ENCODE data around the gene GLB1L3. TPM values are rescaled to one million over a fixed set of nuclear protein-coding genes. Genes with fewer than 3 reads are reported as not detected.
"Not testable (repeated sequence)": the region's sequence is repeated elsewhere in the genome, so short reads cannot be mapped to it uniquely, and the experiment has no call there.

GLB1L3 gene
- total RNA-seq, 2 experiments from 2014 or later = 11.8 to 13.2 TPM

GRCh38 chr11:134342572-134343340, 66.6 kb downstream of the GLB1L3 start:
- intact Hi-C loops (cut with micrococcal nuclease) = no loop called here
- Mint-ChIP-seq H3K4me3 (no peak overlapping the region), H3K4me1 (ENCODE audit: low read depth) (no peaks in the 10 kb centered on the region), H3K27ac (no peak overlapping the region), H3K36me3 (ENCODE audit: low read depth) (peaks cover 3% of the 10 kb centered on the region), H3K9me3 (no peaks in the 10 kb centered on the region), H3K27me3 (ENCODE audit: low read depth) (no peaks in the 10 kb centered on the region)
- CTCF ChIA-PET = no interaction called here
- DNase-seq = no peak

GRCh38 chr11:134343646-134344045, 67.5 kb downstream of the GLB1L3 start:
- peaks cover 3% of the 10 kb centered on the region for H3K36me3 Mint-ChIP-seq (ENCODE audit: low read depth)
- H3K4me1 Mint-ChIP-seq (ENCODE audit: low read depth) = no peaks in the 10 kb centered on the region
- intact Hi-C loops (cut with micrococcal nuclease) = loop anchor here (1.0 kb wide), 1 partner anchor 63 kb away; no protein-coding TSS in a partner anchor
- H3K4me3 Mint-ChIP-seq = no peak overlapping the region
- no peak overlapping the region for H3K27ac Mint-ChIP-seq
- no peak for DNase-seq
- H3K27me3 Mint-ChIP-seq (ENCODE audit: low read depth) = no peaks in the 10 kb centered on the region
- H3K9me3 Mint-ChIP-seq = no peaks in the 10 kb centered on the region
- CTCF ChIA-PET = no interaction called here

- H3K27me3 Mint-ChIP-seq (ENCODE audit: low read depth); DNase-seq; H3K4me3 Mint-ChIP-seq; H3K27ac Mint-ChIP-seq; H3K9me3 Mint-ChIP-seq; H3K4me1 Mint-ChIP-seq (ENCODE audit: low read depth); H3K36me3 Mint-ChIP-seq (ENCODE audit: low read depth): not testable (repeated sequence)
- CTCF ChIA-PET = interaction anchor here (0.6 kb wide), 1 partner anchor 485 kb away, joined by 4 read pairs; no protein-coding TSS in a partner anchor
- intact Hi-C loops (cut with micrococcal nuclease) = loop anchor here (1.0 kb wide), 1 partner anchor 64 kb away; no protein-coding TSS in a partner anchor
Measured at GRCh38 chr11:134344497-134345236, 68.5 kb downstream of the GLB1L3 start.

GRCh38 chr11:134345237-134345550, 69.0 kb downstream of the GLB1L3 start:
- no peak for DNase-seq
- CTCF ChIA-PET = interaction anchor here (0.6 kb wide), 1 partner anchor 484 kb away, joined by 4 read pairs; no protein-coding TSS in a partner anchor
- Mint-ChIP-seq H3K4me1 (ENCODE audit: low read depth) (peaks cover 4% of the 10 kb centered on the region), H3K36me3 (ENCODE audit: low read depth) (peaks cover 3% of the 10 kb centered on the region), H3K4me3 (no peak overlapping the region), H3K27ac (no peak overlapping the region), H3K27me3 (ENCODE audit: low read depth) (no peaks in the 10 kb centered on the region), H3K9me3 (no peaks in the 10 kb centered on the region)
- intact Hi-C loops (cut with micrococcal nuclease) = no loop called here

- intact Hi-C loops (cut with micrococcal nuclease) = no loop called here
- H3K4me1 Mint-ChIP-seq (ENCODE audit: low read depth) = peaks cover 4% of the 10 kb centered on the region
- H3K36me3 Mint-ChIP-seq (ENCODE audit: low read depth) = peaks cover 3% of the 10 kb centered on the region
- no peaks in the 10 kb centered on the region for H3K27me3 Mint-ChIP-seq (ENCODE audit: low read depth)
- H3K4me3 Mint-ChIP-seq = no peak overlapping the region
- H3K27ac Mint-ChIP-seq = no peak overlapping the region
- no peak for DNase-seq
- CTCF ChIA-PET = interaction anchor here (0.6 to 1.0 kb wide), 2 partner anchors 14 to 522 kb away, joined by 3 to 4 read pairs; no protein-coding TSS in a partner anchor
- H3K9me3 Mint-ChIP-seq = no peaks in the 10 kb centered on the region
Measured at GRCh38 chr11:134346101-134346975, 70.2 kb downstream of the GLB1L3 start.

- no peak overlapping the region for H3K27ac Mint-ChIP-seq
- no peak overlapping the region for H3K4me3 Mint-ChIP-seq
- DNase-seq = no peak
- no peaks in the 10 kb centered on the region for H3K27me3 Mint-ChIP-seq (ENCODE audit: low read depth)
- intact Hi-C loops (cut with micrococcal nuclease) = no loop called here
- H3K4me1 Mint-ChIP-seq (ENCODE audit: low read depth) = peaks cover 4% of the 10 kb centered on the region
- peaks cover 3% of the 10 kb centered on the region for H3K36me3 Mint-ChIP-seq (ENCODE audit: low read depth)
- H3K9me3 Mint-ChIP-seq = no peaks in the 10 kb centered on the region
- CTCF ChIA-PET = interaction anchor here (1.0 kb wide), 1 partner anchor 13 kb away, joined by 4 read pairs; no protein-coding TSS in a partner anchor
Measured at GRCh38 chr11:134346976-134347350, 70.8 kb downstream of the GLB1L3 start.

- Mint-ChIP-seq H3K9me3 (no peaks in the 10 kb centered on the region), H3K4me1 (ENCODE audit: low read depth) (peaks cover 4% of the 10 kb centered on the region), H3K27me3 (ENCODE audit: low read depth) (no peaks in the 10 kb centered on the region), H3K36me3 (ENCODE audit: low read depth) (peaks cover 3% of the 10 kb centered on the region), H3K4me3 (no peak overlapping the region), H3K27ac (no peak overlapping the region)
- CTCF ChIA-PET = interaction anchor here (1.0 kb wide), 1 partner anchor 13 kb away, joined by 4 read pairs; no protein-coding TSS in a partner anchor
- intact Hi-C loops (cut with micrococcal nuclease) = no loop called here
- no peak for DNase-seq
Measured at GRCh38 chr11:134347441-134347840, 71.3 kb downstream of the GLB1L3 start.

- no peak for DNase-seq
Measured at GRCh38 chr11:134349109-134349801, 73.1 kb downstream of the GLB1L3 start.

GRCh38 chr11:134349802-134350355, 73.7 kb downstream of the GLB1L3 start:
- no peak overlapping the region for H3K27ac Mint-ChIP-seq
- no peaks in the 10 kb centered on the region for H3K9me3 Mint-ChIP-seq
- H3K4me1 Mint-ChIP-seq (ENCODE audit: low read depth) = peaks cover 4% of the 10 kb centered on the region
- H3K36me3 Mint-ChIP-seq (ENCODE audit: low read depth) = peaks cover 7% of the 10 kb centered on the region
- no peak overlapping the region for H3K4me3 Mint-ChIP-seq
- H3K27me3 Mint-ChIP-seq (ENCODE audit: low read depth) = no peaks in the 10 kb centered on the region
- intact Hi-C loops (cut with micrococcal nuclease) = no loop called here
- DNase-seq = no peak
- CTCF ChIA-PET = interaction anchor here (0.7 kb wide), 1 partner anchor 197 kb away, joined by 3 read pairs; no protein-coding TSS in a partner anchor

More at GRCh38 chr11:134349109-134349801, 73.1 kb downstream of the GLB1L3 start:
- Mint-ChIP-seq H3K27me3 (ENCODE audit: low read depth) (no peaks in the 10 kb centered on the region), H3K4me3 (no peak overlapping the region), H3K27ac (no peak overlapping the region), H3K4me1 (ENCODE audit: low read depth) (peaks cover 4% of the 10 kb centered on the region), H3K36me3 (ENCODE audit: low read depth) (peaks cover 7% of the 10 kb centered on the region), H3K9me3 (no peaks in the 10 kb centered on the region)
- CTCF ChIA-PET = interaction anchor here (0.7 kb wide), 1 partner anchor 198 kb away, joined by 3 read pairs; no protein-coding TSS in a partner anchor
- intact Hi-C loops (cut with micrococcal nuclease) = no loop called here

- no peak overlapping the region for H3K27ac Mint-ChIP-seq
- H3K4me3 Mint-ChIP-seq = no peak overlapping the region
- peaks cover 4% of the 10 kb centered on the region for H3K4me1 Mint-ChIP-seq (ENCODE audit: low read depth)
- H3K36me3 Mint-ChIP-seq (ENCODE audit: low read depth) = peaks cover 8% of the 10 kb centered on the region
- DNase-seq = no peak
- no peaks in the 10 kb centered on the region for H3K27me3 Mint-ChIP-seq (ENCODE audit: low read depth)
- intact Hi-C loops (cut with micrococcal nuclease) = no loop called here
- H3K9me3 Mint-ChIP-seq = no peaks in the 10 kb centered on the region
- CTCF ChIA-PET = no interaction called here
Measured at GRCh38 chr11:134350381-134350780, 74.2 kb downstream of the GLB1L3 start.

- Mint-ChIP-seq H3K36me3 (ENCODE audit: low read depth) (peaks cover 12% of the 10 kb centered on the region), H3K4me3 (no peak overlapping the region), H3K27me3 (ENCODE audit: low read depth) (no peaks in the 10 kb centered on the region), H3K27ac (no peak overlapping the region), H3K4me1 (ENCODE audit: low read depth) (peaks cover 4% of the 10 kb centered on the region), H3K9me3 (no peaks in the 10 kb centered on the region)
- intact Hi-C loops (cut with micrococcal nuclease) = no loop called here
- CTCF ChIA-PET = interaction anchor here (0.6 kb wide), 2 partner anchors 108 to 550 kb away, joined by 3 to 5 read pairs; no protein-coding TSS in a partner anchor
- no peak for DNase-seq
Measured at GRCh38 chr11:134352111-134352510, 75.9 kb downstream of the GLB1L3 start.

All from activated naive CD4-positive, alpha-beta T cell treated with anti-CD3 and anti-CD28 coated beads for 36 hours (primary cell).